Right lobe of liver (tissue), 6 donors: Measurements from ENCODE around the gene CHCHD1. TPM values are rescaled to one million over a fixed set of nuclear protein-coding genes. Genes with fewer than 3 reads are reported as not detected.

ENCODE experiments used
- ATAC-seq, 4 donors: fragments of 200-7000 bp; cut with Tn5 transposase; one replicate each; pipeline ENCODE4 v1.9.1; 2020; ENCODE audit warnings: mild to moderate bottlenecking in 4 of 4, moderate library complexity in 4 of 4
- DNase-seq, 3 donors: peaks; one replicate each; pipeline ENCODE4 v3.0.0-alpha.2; 2020
- H3K27ac ChIP-seq, 3 donors: fragments of 200-600 bp; one replicate each; pipeline ENCODE4 v1.8.0; 2022
- H3K27me3 ChIP-seq, 2 donors: fragments of 200-600 bp; one replicate each; pipeline ENCODE4 v1.8.0; 2022
- H3K36me3 ChIP-seq, 4 donors: fragments of 200-600 bp; sonication (generic) in 1 of 4; one replicate each; pipeline versions ENCODE4 v1.5.1 to v1.8.0; 2017 to 2022; ENCODE audit warnings: control low read depth in 1 of 4
- H3K4me1 ChIP-seq, 4 donors: fragments of 200-600 bp; sonication (generic) in 1 of 4; one replicate each; pipeline versions ENCODE4 v1.5.1 to v1.8.0; 2017 to 2022; ENCODE audit warnings: control low read depth in 1 of 4
- H3K4me3 ChIP-seq, 3 donors: fragments of 200-600 bp; one replicate each; pipeline ENCODE4 v1.8.0; 2022
- H3K9me3 ChIP-seq, 4 donors: fragments of 200-600 bp; sonication (generic) in 1 of 4; one replicate each; pipeline versions ENCODE4 v1.5.1 to v1.8.0; 2017 to 2022; ENCODE audit warnings: control low read depth in 1 of 4
- CTCF ChIP-seq, 4 donors: fragments of 200-600 bp in 3 of 4; fragments of 450-650 bp in 1 of 4; IDR thresholded peaks; one replicate each; pipeline versions ENCODE4 v1.5.1 to v1.8.0; 2016 to 2022; ENCODE audit warnings: antibody characterized with exemption in 4 of 4, mild to moderate bottlenecking in 2 of 4
- POLR2A ChIP-seq: fragments of 450-650 bp; IDR thresholded peaks from one replicate; pipeline ENCODE4 v1.6.1; 2017; ENCODE audit warnings: antibody characterized with exemption, mild to moderate bottlenecking
- WGBS: methylation state at CpG from one replicate; pipeline ENCODE4 v1.1.6; 2018; ENCODE audit warnings: low coverage, low lambda C conversion rate; ENCODE audit not compliant: insufficient coverage; ENCODE audit errors: missing lambda C conversion rate; 5-methylcytosine and 5-hydroxymethylcytosine counted together
- intact Hi-C, 2 donors: fragments of 100-400 bp; cut with DNase I; formaldehyde crosslinking; loops; one replicate each; pipeline versions ENCODE4 v1.11.2 to v1.14.1; 2022
- total RNA-seq, 6 experiments: library from RNA; depleted of rRNA in 2 of 6; stranded (reverse); fragments of >200 nt in 2 of 6; fragmentation: NEBNext Ultra II Directional in 3 of 6; extraction: Animal tissue kit (Norgen Biotek cat#: 25700) in 3 of 6; gene quantifications; one replicate each; pipeline versions ENCODE4 v1.1.0 to v1.2.4, GENCODE V29; 2016 to 2023
- donor health status: DM: no; HTN: yes; CAD: no.
- donor health status: DM: no; HTN: no; CAD: no.
- donor health status: DM: no; HTN: no; CAD: no.
- donor health status: DM: no; HTN: yes; CAD: no.
- donor health status: DM: no; HTN: yes; CAD: no.

CHCHD1 gene
- total RNA-seq, 6 experiments from 2014 or later, result 13.0 to 25.1 (median 17.4) TPM

GRCh38 chr10:73807471-73807870 is 25.6 kb downstream of the CHCHD1 start:
- WGBS, result 100% methylated on average over 1 of the region's 14 CpGs
- peaks cover 0 to 23% (median 0%) of the 10 kb centered on the region in 4 donors for H3K4me1 ChIP-seq
- no peaks in the 10 kb centered on the region for H3K9me3 ChIP-seq
- H3K27ac ChIP-seq, result no peak overlapping the region
- DNase-seq, result peak in 2 of 3 donors; percentile 13 to 39
- ATAC-seq, result no peak
- H3K36me3 ChIP-seq, result peaks cover 0 to 37% (median 18%) of the 10 kb centered on the region in 4 donors
- no peak overlapping the region for H3K4me3 ChIP-seq
- intact Hi-C loops, result no loop called here
- no peak for TF ChIP-seq POLR2A
- TF ChIP-seq CTCF (IDR thresholded peaks at IDR 0.05), result no peak
- H3K27me3 ChIP-seq, result no peaks in the 10 kb centered on the region

GRCh38 chr10:73808021-73808815 is 26.4 kb downstream of the CHCHD1 start:
- TF ChIP-seq CTCF (IDR thresholded peaks at IDR 0.05), result no peak
- TF ChIP-seq POLR2A, result no peak
- Histone ChIP-seq H3K9me3 (no peaks in the 10 kb centered on the region), H3K4me3 (no peak overlapping the region), H3K36me3 (peaks cover 0 to 30% (median 12%) of the 10 kb centered on the region in 4 donors), H3K27me3 (no peaks in the 10 kb centered on the region), H3K27ac (no peak overlapping the region), H3K4me1 (peaks cover 0 to 23% (median 0%) of the 10 kb centered on the region in 4 donors)
- DNase-seq (no peak), ATAC-seq (no peak)
- 93% methylated on average over 13 of the region's 16 CpGs for WGBS
- intact Hi-C loops, result no loop called here

- WGBS, result 42% methylated on average over 3 of the region's 5 CpGs
These were observed 27.4 kb downstream of the CHCHD1 start for GRCh38 chr10:73809061-73809818.

GRCh38 chr10:73810358-73810734 is 28.5 kb downstream of the CHCHD1 start:
- no peaks in the 10 kb centered on the region for H3K27me3 ChIP-seq
- peak overlapping the region; percentile 89 to 96 (median 95) for H3K4me3 ChIP-seq
- H3K27ac ChIP-seq, result peak overlapping the region in 1 of 3 donors; percentile 86
- TF ChIP-seq POLR2A, result no peak
- TF ChIP-seq CTCF (IDR thresholded peaks at IDR 0.05), result no peak
- ATAC-seq (no peak), DNase-seq (no peak)
- H3K9me3 ChIP-seq, result no peaks in the 10 kb centered on the region
- H3K36me3 ChIP-seq, result peaks cover 0 to 24% (median 9%) of the 10 kb centered on the region in 4 donors
- intact Hi-C loops, result no loop called here
- 68% methylated on average over 7 of the region's 7 CpGs for WGBS
- peaks cover 0 to 23% (median 0%) of the 10 kb centered on the region in 4 donors for H3K4me1 ChIP-seq

More at GRCh38 chr10:73809061-73809818, 27.4 kb downstream of the CHCHD1 start:
- no peaks in the 10 kb centered on the region for H3K9me3 ChIP-seq
- intact Hi-C loops, result no loop called here
- no peak overlapping the region for H3K27ac ChIP-seq
- DNase-seq (no peak), ATAC-seq (no peak)
- H3K36me3 ChIP-seq, result peaks cover 0 to 28% (median 11%) of the 10 kb centered on the region in 4 donors
- H3K27me3 ChIP-seq, result no peaks in the 10 kb centered on the region
- no peak overlapping the region for H3K4me3 ChIP-seq
- peaks cover 0 to 23% (median 0%) of the 10 kb centered on the region in 4 donors for H3K4me1 ChIP-seq
- TF ChIP-seq CTCF (IDR thresholded peaks at IDR 0.05) (no peak), POLR2A (no peak)
